NB4 (cell line): ENCODE data around the gene TEX51.

Experiments
- DNase-seq: peaks from one replicate; pipeline ENCODE4 v3.0.0; 2010; ENCODE audit warnings: low read depth
- H3K4me3 ChIP-seq: one replicate; pipeline ENCODE4 v1.5.1; 2011; ENCODE audit warnings: mild to moderate bottlenecking, low read depth, low read length, moderate library complexity
- CTCF ChIP-seq: IDR thresholded peaks from one replicate; pipeline ENCODE4 v1.5.1; 2012; ENCODE audit warnings: low read depth, low read length
- MAX ChIP-seq: IDR thresholded peaks from 2 replicates; pipeline ENCODE4 v1.6.1; 2011; ENCODE audit warnings: low read depth, low read length
- MYC ChIP-seq: IDR thresholded peaks from 2 replicates; pipeline ENCODE4 v1.6.1; 2011; ENCODE audit warnings: low read depth, low read length
- POLR2A ChIP-seq: IDR thresholded peaks from 2 replicates; pipeline ENCODE4 v1.6.1; 2011; ENCODE audit warnings: mild to moderate bottlenecking; ENCODE audit not compliant: insufficient read length; ENCODE audit errors: extremely low read depth

TEX51 gene

GRCh38 chr2:126936219-126936723, 37.6 kb downstream of the TEX51 start:
- no peak for DNase-seq
- TF ChIP-seq POLR2A: no peak
- no peak for TF ChIP-seq MAX
- no peak for TF ChIP-seq MYC
- TF ChIP-seq CTCF: no peak
- H3K4me3 ChIP-seq: no peak overlapping the region

GRCh38 chr2:126940331-126940730, 41.6 kb downstream of the TEX51 start:
- no peak overlapping the region for H3K4me3 ChIP-seq
- TF ChIP-seq CTCF (no peak), MAX (no peak), MYC (no peak)

GRCh38 chr2:126942427-126943203, 43.9 kb downstream of the TEX51 start:
- no peak overlapping the region for H3K4me3 ChIP-seq
- no peak for TF ChIP-seq MAX
- DNase-seq: no peak

More at GRCh38 chr2:126940331-126940730, 41.6 kb downstream of the TEX51 start:
- DNase-seq: no peak

GRCh38 chr2:126943612-126944348, 45.1 kb downstream of the TEX51 start:
- no peak for DNase-seq
- TF ChIP-seq MYC: no peak
- no peak for TF ChIP-seq POLR2A
- TF ChIP-seq MAX: no peak
- TF ChIP-seq CTCF: no peak
- no peak overlapping the region for H3K4me3 ChIP-seq

GRCh38 chr2:126945118-126945517, 46.4 kb downstream of the TEX51 start:
- no peak for DNase-seq
- H3K4me3 ChIP-seq: no peak overlapping the region
- TF ChIP-seq POLR2A: no peak

- no peak for DNase-seq
- H3K4me3 ChIP-seq: no peak overlapping the region
- TF ChIP-seq POLR2A (no peak), MYC (no peak), CTCF (no peak), MAX (no peak)
Observed at GRCh38 chr2:126946318-126947102, 47.8 kb downstream of the TEX51 start.
